ENCODE measurements around the gene EMC1.

Gene EMC1

DNA sequence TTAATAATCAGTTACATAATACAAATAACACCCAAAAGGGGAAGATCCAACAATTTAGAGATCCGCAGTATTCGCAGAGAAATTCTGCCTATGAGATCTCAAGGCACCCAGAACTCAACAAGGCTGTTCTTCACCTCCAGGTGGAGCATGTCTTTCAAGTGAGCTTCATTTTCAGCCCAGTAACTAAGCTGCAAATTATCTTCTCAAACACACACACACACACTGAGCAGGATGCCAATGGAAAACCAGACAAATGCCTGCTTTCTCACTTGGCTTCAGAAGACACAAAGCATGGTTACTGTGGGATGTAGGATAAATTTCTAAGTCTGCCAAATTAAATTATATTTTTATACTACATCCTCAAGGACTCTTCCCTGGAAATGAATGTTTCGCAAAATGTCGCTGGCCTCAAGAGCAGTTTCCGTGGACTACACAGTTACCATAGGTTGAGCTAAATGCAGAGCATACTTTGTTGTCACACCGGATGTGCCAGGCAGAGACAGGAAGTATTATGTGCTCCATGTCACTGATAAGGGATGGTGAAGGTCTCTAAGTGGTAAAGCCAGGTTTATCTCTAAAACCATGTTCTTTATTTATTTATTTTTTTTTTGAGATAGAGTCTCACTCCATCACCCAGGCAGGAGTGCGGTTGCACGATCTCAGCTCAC, 71.6 kb downstream of the EMC1 start:
- Histone ChIP-seq H3K27ac (replicated peaks) (no peak overlapping the region), H3K4me3 (replicated peaks; ENCODE audit: insufficient read depth, low read length) (no peak overlapping the region), H3K27me3 (ENCODE audit: insufficient read depth, poor library complexity, severe bottlenecking) (no peaks in the 10 kb centered on the region)
- TF ChIP-seq POLR2AphosphoS5 (IDR thresholded peaks at IDR 0.05; ENCODE audit: low read depth) (no peak), SPI1 (IDR thresholded peaks at IDR 0.05; ENCODE audit: borderline replicate concordance, low read depth) (no peak), GABPA (IDR thresholded peaks at IDR 0.05; ENCODE audit: low read depth) (no peak; the same call in 1 of the 2 replicates)
- TF ChIP-seq, protein P1, sequence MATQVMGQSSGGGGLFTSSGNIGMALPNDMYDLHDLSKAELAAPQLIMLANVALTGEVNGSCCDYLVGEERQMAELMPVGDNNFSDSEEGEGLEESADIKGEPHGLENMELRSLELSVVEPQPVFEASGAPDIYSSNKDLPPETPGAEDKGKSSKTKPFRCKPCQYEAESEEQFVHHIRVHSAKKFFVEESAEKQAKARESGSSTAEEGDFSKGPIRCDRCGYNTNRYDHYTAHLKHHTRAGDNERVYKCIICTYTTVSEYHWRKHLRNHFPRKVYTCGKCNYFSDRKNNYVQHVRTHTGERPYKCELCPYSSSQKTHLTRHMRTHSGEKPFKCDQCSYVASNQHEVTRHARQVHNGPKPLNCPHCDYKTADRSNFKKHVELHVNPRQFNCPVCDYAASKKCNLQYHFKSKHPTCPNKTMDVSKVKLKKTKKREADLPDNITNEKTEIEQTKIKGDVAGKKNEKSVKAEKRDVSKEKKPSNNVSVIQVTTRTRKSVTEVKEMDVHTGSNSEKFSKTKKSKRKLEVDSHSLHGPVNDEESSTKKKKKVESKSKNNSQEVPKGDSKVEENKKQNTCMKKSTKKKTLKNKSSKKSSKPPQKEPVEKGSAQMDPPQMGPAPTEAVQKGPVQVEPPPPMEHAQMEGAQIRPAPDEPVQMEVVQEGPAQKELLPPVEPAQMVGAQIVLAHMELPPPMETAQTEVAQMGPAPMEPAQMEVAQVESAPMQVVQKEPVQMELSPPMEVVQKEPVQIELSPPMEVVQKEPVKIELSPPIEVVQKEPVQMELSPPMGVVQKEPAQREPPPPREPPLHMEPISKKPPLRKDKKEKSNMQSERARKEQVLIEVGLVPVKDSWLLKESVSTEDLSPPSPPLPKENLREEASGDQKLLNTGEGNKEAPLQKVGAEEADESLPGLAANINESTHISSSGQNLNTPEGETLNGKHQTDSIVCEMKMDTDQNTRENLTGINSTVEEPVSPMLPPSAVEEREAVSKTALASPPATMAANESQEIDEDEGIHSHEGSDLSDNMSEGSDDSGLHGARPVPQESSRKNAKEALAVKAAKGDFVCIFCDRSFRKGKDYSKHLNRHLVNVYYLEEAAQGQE (IDR thresholded peaks at IDR 0.05; ENCODE audit: insufficient replicate concordance, low read depth) = no peak
- TF ChIP-seq, protein P2, sequence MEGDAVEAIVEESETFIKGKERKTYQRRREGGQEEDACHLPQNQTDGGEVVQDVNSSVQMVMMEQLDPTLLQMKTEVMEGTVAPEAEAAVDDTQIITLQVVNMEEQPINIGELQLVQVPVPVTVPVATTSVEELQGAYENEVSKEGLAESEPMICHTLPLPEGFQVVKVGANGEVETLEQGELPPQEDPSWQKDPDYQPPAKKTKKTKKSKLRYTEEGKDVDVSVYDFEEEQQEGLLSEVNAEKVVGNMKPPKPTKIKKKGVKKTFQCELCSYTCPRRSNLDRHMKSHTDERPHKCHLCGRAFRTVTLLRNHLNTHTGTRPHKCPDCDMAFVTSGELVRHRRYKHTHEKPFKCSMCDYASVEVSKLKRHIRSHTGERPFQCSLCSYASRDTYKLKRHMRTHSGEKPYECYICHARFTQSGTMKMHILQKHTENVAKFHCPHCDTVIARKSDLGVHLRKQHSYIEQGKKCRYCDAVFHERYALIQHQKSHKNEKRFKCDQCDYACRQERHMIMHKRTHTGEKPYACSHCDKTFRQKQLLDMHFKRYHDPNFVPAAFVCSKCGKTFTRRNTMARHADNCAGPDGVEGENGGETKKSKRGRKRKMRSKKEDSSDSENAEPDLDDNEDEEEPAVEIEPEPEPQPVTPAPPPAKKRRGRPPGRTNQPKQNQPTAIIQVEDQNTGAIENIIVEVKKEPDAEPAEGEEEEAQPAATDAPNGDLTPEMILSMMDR (IDR thresholded peaks at IDR 0.05; ENCODE audit: insufficient read depth, low read length) = no peak
- peak in 1 of 2 experiments; percentile 15 for DNase-seq (ENCODE audit: low read depth in 1 of 2, low spot score in 1 of 2)

DNA sequence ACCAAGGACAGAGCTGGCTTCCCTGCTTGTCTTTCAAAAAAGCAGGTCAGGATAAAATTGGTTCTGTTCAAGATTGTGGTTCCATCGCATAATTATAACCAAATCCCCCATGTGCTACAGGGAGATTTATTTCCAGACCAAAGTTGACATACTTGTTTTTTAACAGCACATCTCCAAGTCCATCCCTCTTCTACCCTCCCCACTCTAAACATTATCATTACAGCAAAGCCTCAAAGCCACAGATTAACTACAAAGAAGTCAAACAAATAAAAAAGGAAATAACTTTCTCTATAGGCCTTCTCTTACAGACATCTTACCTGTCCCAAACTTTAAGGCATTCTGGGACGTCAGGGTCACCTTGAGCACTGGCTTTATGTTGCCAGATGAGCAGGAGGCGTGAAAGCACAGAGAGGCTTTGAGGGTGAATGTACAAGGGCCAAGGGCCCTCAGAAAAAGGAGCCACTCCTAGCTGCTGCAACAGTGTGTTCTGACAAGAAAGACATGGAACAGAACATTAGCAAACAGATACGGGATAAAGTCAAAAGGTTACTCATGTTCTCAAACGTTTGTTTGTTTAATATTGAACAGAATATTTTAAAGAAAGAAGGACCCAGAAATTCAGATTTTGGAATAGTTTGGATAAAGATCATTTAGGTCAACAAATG, 72.5 kb downstream of the EMC1 start:
- Histone ChIP-seq H3K27ac (replicated peaks) (no peak overlapping the region), H3K4me3 (replicated peaks; ENCODE audit: insufficient read depth, low read length) (no peak overlapping the region), H3K27me3 (ENCODE audit: insufficient read depth, poor library complexity, severe bottlenecking) (no peaks in the 10 kb centered on the region)
- TF ChIP-seq, protein P1 (IDR thresholded peaks at IDR 0.05; ENCODE audit: insufficient replicate concordance, low read depth) = no peak
- no peak for TF ChIP-seq GABPA (IDR thresholded peaks at IDR 0.05; ENCODE audit: low read depth)
- TF ChIP-seq POLR2AphosphoS5 (IDR thresholded peaks at IDR 0.05; ENCODE audit: low read depth) = no peak
- TF ChIP-seq, protein P2 (IDR thresholded peaks at IDR 0.05; ENCODE audit: insufficient read depth, low read length) = no peak
- TF ChIP-seq SPI1 (IDR thresholded peaks at IDR 0.05; ENCODE audit: borderline replicate concordance, low read depth) = no peak
- no peak for DNase-seq (ENCODE audit: low read depth in 1 of 2, low spot score in 1 of 2)

DNA sequence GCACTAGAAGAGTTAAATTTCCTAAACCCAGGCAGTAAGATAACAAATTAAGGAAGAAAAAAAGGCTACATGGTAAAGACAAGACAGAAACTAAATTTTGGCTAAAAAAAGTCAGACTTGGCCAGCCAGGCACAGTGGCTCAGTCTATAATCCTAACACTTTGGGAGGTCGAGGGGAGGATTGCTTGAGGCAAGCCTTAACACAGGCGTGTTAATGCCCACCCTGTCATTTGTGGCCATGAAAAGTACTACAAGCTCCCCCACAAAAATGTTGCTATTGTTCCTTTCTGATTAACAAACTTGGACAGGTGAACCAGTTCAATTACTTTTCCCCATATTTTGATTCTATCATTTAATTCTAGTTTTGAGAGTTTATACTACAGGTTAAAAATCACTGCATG, 73.5 kb downstream of the EMC1 start:
- Histone ChIP-seq H3K27ac (replicated peaks) (no peak overlapping the region), H3K27me3 (ENCODE audit: insufficient read depth, poor library complexity, severe bottlenecking) (no peaks in the 10 kb centered on the region), H3K4me3 (replicated peaks; ENCODE audit: insufficient read depth, low read length) (no peak overlapping the region)
- DNase-seq (ENCODE audit: low read depth in 1 of 2, low spot score in 1 of 2) = no peak
- TF ChIP-seq, protein P2 (IDR thresholded peaks at IDR 0.05; ENCODE audit: insufficient read depth, low read length) = no peak
- TF ChIP-seq GABPA (IDR thresholded peaks at IDR 0.05; ENCODE audit: low read depth) = no peak

Measured in HL-60 (cell line).